HepG2 (cell line): ENCODE data around the gene UBE3B. TPM values are rescaled to one million over a fixed set of nuclear protein-coding genes. Genes with fewer than 3 reads are reported as not detected.
A peak's percentile ranks its signal among the peaks of the same experiment; 100 is the strongest.

Source experiments
- FOXP1 ChIP-seq, 2 experiments: fragments of 450-650 bp in 1 of 2; IDR thresholded peaks; 2 replicates each; pipeline ENCODE4 v1.6.1; 2017 to 2018; ENCODE audit warnings: antibody characterized with exemption in 1 of 2
- LRRFIP1 ChIP-seq: sonication (generic); formaldehyde crosslinking; conservative IDR thresholded peaks from 2 replicates; pipeline ENCODE4 v1.4.0; 2020; ENCODE audit warnings: missing genetic modification reagents
- TEAD3 ChIP-seq: optimal IDR thresholded peaks from 2 replicates; pipeline ENCODE3; 2016; ENCODE audit warnings: borderline replicate concordance
- polyA plus RNA-seq, 8 experiments: library from polyadenylated mRNA; depleted of rRNA in 3 of 8; stranded (reverse) in 7 of 8; unstranded in 1 of 8; fragments of >200 nt; fragmentation: Illumina TruSeq in 4 of 8; extraction: Trizol in 4 of 8; gene quantifications; 2 replicates each; pipeline versions ENCODE4 v1.2.1 to v1.2.3, GENCODE V29; 2011 to 2016; ENCODE audit warnings: low read depth in 4 of 8, missing spikeins in 1 of 8, mixed read lengths in 1 of 8; ENCODE audit not compliant: insufficient read depth in 1 of 8
- total RNA-seq, 5 experiments: library from RNA; depleted of rRNA; stranded (reverse); fragments of >200 nt; fragmentation: Illumina TruSeq; extraction: Trizol; gene quantifications; 2 replicates each; pipeline ENCODE4 v1.2.3, GENCODE V29; 2016; ENCODE audit warnings: low read depth in 1 of 5
- TF ChIP-seq, protein P1 (sequence below): sonication (generic); formaldehyde crosslinking; IDR thresholded peaks from 2 replicates; pipeline ENCODE4 v1.4.0; 2020; ENCODE audit warnings: missing genetic modification reagents, borderline replicate concordance

Gene UBE3B
- total and polyA plus RNA-seq, 2 of the 13 experiments (the other 11 are each of a cell fraction or from before 2014, with no cell fraction given) = 22.7 to 25.3 TPM

GRCh38 chr12:109461846-109462756 lies 15.3 kb upstream of the UBE3B start (continued):
- TF ChIP-seq LRRFIP1 (CRISPR knock-in tag) (no peak), FOXP1 (IDR thresholded peaks at IDR 0.05) (no peak), FOXP1 (CRISPR knock-in tag; IDR thresholded peaks at IDR 0.05) (no peak), TEAD3 (CRISPR knock-in tag) (peak; percentile 47)
- TF ChIP-seq, protein P1, sequence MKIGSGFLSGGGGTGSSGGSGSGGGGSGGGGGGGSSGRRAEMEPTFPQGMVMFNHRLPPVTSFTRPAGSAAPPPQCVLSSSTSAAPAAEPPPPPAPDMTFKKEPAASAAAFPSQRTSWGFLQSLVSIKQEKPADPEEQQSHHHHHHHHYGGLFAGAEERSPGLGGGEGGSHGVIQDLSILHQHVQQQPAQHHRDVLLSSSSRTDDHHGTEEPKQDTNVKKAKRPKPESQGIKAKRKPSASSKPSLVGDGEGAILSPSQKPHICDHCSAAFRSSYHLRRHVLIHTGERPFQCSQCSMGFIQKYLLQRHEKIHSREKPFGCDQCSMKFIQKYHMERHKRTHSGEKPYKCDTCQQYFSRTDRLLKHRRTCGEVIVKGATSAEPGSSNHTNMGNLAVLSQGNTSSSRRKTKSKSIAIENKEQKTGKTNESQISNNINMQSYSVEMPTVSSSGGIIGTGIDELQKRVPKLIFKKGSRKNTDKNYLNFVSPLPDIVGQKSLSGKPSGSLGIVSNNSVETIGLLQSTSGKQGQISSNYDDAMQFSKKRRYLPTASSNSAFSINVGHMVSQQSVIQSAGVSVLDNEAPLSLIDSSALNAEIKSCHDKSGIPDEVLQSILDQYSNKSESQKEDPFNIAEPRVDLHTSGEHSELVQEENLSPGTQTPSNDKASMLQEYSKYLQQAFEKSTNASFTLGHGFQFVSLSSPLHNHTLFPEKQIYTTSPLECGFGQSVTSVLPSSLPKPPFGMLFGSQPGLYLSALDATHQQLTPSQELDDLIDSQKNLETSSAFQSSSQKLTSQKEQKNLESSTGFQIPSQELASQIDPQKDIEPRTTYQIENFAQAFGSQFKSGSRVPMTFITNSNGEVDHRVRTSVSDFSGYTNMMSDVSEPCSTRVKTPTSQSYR (CRISPR knock-in tag) = peak; percentile 39; the same call in 1 of the 2 replicates
